CD4-positive, alpha-beta T cell (primary cell): ENCODE measurements around the gene IPMK. TPM values are rescaled to one million over a fixed set of nuclear protein-coding genes. Genes with fewer than 3 reads are reported as not detected.

Source experiments
- ATAC-seq: fragments of 200-7000 bp; cut with Tn5 transposase; one replicate; pipeline ENCODE4 v1.10.0; 2022; ENCODE audit warnings: mild to moderate bottlenecking; ENCODE audit not compliant: poor library complexity
- CTCF ChIA-PET: fragments of 350-600 bp; sonication (Branson Sonifier 250); formaldehyde crosslinking; loops from one replicate; lab custom pipeline; 2021; ENCODE audit warnings: antibody characterized with exemption, inconsistent platforms; lab: Charles Lee
- POLR2A ChIA-PET: fragments of 350-600 bp; sonication (Branson Sonifier 250); formaldehyde crosslinking; loops from one replicate; lab custom pipeline; 2021; ENCODE audit warnings: antibody characterized with exemption, inconsistent platforms; lab: Charles Lee
- DNase-seq, 14 experiments: peaks; one replicate each; pipeline ENCODE4 v3.0.0-alpha.2; 2013 to 2020; ENCODE audit warnings: mixed read lengths in 2 of 14
- H3K27ac ChIP-seq, 2 donors: one replicate each; pipeline versions ENCODE4 v1.5.1 to v1.7.0; 2013; ENCODE audit warnings: low read length in 2 of 2, low read depth in 1 of 2, mild to moderate bottlenecking in 1 of 2
- H3K27me3 ChIP-seq, 2 experiments: 1 replicate in 1 of 2; 2 replicates in 1 of 2; pipeline versions ENCODE4 v1.6.1 to v1.7.0; 2013; ENCODE audit warnings: low read length in 2 of 2, control low read depth in 1 of 2, mild to moderate bottlenecking in 1 of 2, moderate library complexity in 1 of 2; ENCODE audit not compliant: insufficient read depth in 2 of 2, control insufficient read depth in 1 of 2
- H3K36me3 ChIP-seq: one replicate; pipeline ENCODE4 v1.6.1; 2013; ENCODE audit warnings: low read length, control low read depth; ENCODE audit not compliant: insufficient read depth
- H3K4me1 ChIP-seq: one replicate; pipeline ENCODE4 v1.6.1; 2013; ENCODE audit warnings: low read length, control low read depth; ENCODE audit not compliant: insufficient read depth
- H3K4me3 ChIP-seq: one replicate; pipeline ENCODE4 v1.5.1; 2013; ENCODE audit warnings: mild to moderate bottlenecking, low read length, moderate library complexity
- H3K9me3 ChIP-seq, 2 experiments: 1 replicate in 1 of 2; 2 replicates in 1 of 2; pipeline versions ENCODE4 v1.6.1 to v1.7.0; 2013; ENCODE audit warnings: low read length in 2 of 2, mild to moderate bottlenecking in 2 of 2, control low read depth in 1 of 2, moderate library complexity in 1 of 2; ENCODE audit not compliant: control insufficient read depth in 1 of 2, insufficient read depth in 1 of 2
- H3K27ac Mint-ChIP-seq: one replicate; pipeline ENCODE4 v1.8.0; 2020; ENCODE audit warnings: mixed read lengths
- H3K27me3 Mint-ChIP-seq: one replicate; pipeline ENCODE4 v1.8.0; 2021; ENCODE audit warnings: mixed read lengths
- H3K36me3 Mint-ChIP-seq: one replicate; pipeline ENCODE4 v1.8.0; 2021; ENCODE audit warnings: low read depth, mixed read lengths
- H3K4me1 Mint-ChIP-seq: one replicate; pipeline ENCODE4 v1.8.0; 2021; ENCODE audit warnings: low read depth, mixed read lengths
- H3K4me3 Mint-ChIP-seq: one replicate; pipeline ENCODE4 v1.8.0; 2020; ENCODE audit warnings: mild to moderate bottlenecking, mixed read lengths
- H3K9me3 Mint-ChIP-seq: one replicate; pipeline ENCODE4 v1.8.0; 2020; ENCODE audit warnings: mixed read lengths
- CTCF ChIP-seq: fragments of 200-600 bp; IDR thresholded peaks from one replicate; pipeline ENCODE4 v1.8.0; 2022; ENCODE audit warnings: antibody characterized with exemption, mild to moderate bottlenecking
- intact Hi-C, 2 experiments: fragments of 100-400 bp; cut with DNase I in 1 of 2; cut with micrococcal nuclease in 1 of 2; formaldehyde crosslinking; loops; one replicate each; pipeline versions ENCODE4 v1.15.1 to v1.9.0; 2023 to 2025; cut with DNase I, micrococcal nuclease
- total RNA-seq, 174 experiments: library from RNA in 2 of 174; stranded (reverse) in 2 of 174; gene quantifications; one replicate each; pipeline ENCODE4 v1.2.3 and lab custom pipeline; 2021 to 2026

IPMK gene
- total RNA-seq, 2 experiments from 2014 or later: 1.4 to 1.5 TPM

GRCh38 chr10:58302254-58302653 lies 34.6 kb upstream of the IPMK start:
- Histone ChIP-seq H3K27me3 (peaks cover 3 to 9% of the 10 kb centered on the region in 2 experiments), H3K27ac (no peak overlapping the region), H3K4me3 (no peak overlapping the region), H3K9me3 (no peaks in the 10 kb centered on the region), H3K36me3 (no peaks in the 10 kb centered on the region), H3K4me1 (no peaks in the 10 kb centered on the region)
- peaks cover 3% of the 10 kb centered on the region for H3K4me1 Mint-ChIP-seq
- no peak for TF ChIP-seq CTCF
- ChIA-PET POLR2A (no interaction called here), CTCF (interaction anchor here (1.0 to 3.6 kb wide), 3 partner anchors 11 to 83 kb away, joined by 3 to 32 read pairs (median 7); partner anchors contain the start of gene TFAM)
- H3K27ac Mint-ChIP-seq: no peak overlapping the region
- ATAC-seq: no peak
- no peaks in the 10 kb centered on the region for H3K9me3 Mint-ChIP-seq
- intact Hi-C loops: loop anchor here in 1 of 2 experiments (10.0 kb wide), 1 partner anchor 213 kb away; the partner anchor contains the start of gene BICC1
- DNase-seq: no peak
- H3K27me3 Mint-ChIP-seq: peaks cover 23% of the 10 kb centered on the region
- no peak overlapping the region for H3K4me3 Mint-ChIP-seq
- H3K36me3 Mint-ChIP-seq: no peaks in the 10 kb centered on the region

- no peak for ATAC-seq
- DNase-seq: no peak
- TF ChIP-seq CTCF: no peak
- intact Hi-C loops: loop anchor here in 1 of 2 experiments (10.0 kb wide), 1 partner anchor 214 kb away; the partner anchor contains the start of gene BICC1
- Histone ChIP-seq H3K4me1 (no peaks in the 10 kb centered on the region), H3K9me3 (no peaks in the 10 kb centered on the region), H3K36me3 (no peaks in the 10 kb centered on the region), H3K27ac (no peak overlapping the region), H3K27me3 (peaks cover 0 to 6% of the 10 kb centered on the region in 2 experiments), H3K4me3 (no peak overlapping the region)
- Mint-ChIP-seq H3K36me3 (no peaks in the 10 kb centered on the region), H3K27ac (no peak overlapping the region), H3K9me3 (no peaks in the 10 kb centered on the region), H3K27me3 (peaks cover 9% of the 10 kb centered on the region), H3K4me1 (peaks cover 3% of the 10 kb centered on the region), H3K4me3 (no peak overlapping the region)
- CTCF ChIA-PET: interaction anchor here (1.0 to 3.6 kb wide), 4 partner anchors 43 to 134 kb away, joined by 3 to 32 read pairs (median 4); partner anchors contain the start of gene TFAM
- POLR2A ChIA-PET: interaction anchor here (2.0 kb wide), 1 partner anchor 84 kb away, joined by 13 read pairs; the partner anchor contains the start of gene TFAM
Measured at GRCh38 chr10:58300676-58301075, 33.0 kb upstream of the IPMK start.

GRCh38 chr10:58299580-58299979 lies 31.9 kb upstream of the IPMK start:
- Mint-ChIP-seq H3K4me1 (peaks cover 3% of the 10 kb centered on the region), H3K27ac (no peak overlapping the region)
- CTCF ChIA-PET: interaction anchor here (0.8 to 3.6 kb wide), 8 partner anchors 9 to 135 kb away, joined by 3 to 32 read pairs (median 4); partner anchors contain the start of gene TFAM

More at GRCh38 chr10:58299580-58299979, 31.9 kb upstream of the IPMK start:
- H3K27me3 Mint-ChIP-seq: peaks cover 8% of the 10 kb centered on the region
- Histone ChIP-seq H3K4me1 (no peaks in the 10 kb centered on the region), H3K27ac (no peak overlapping the region), H3K4me3 (no peak overlapping the region), H3K27me3 (no peaks in the 10 kb centered on the region), H3K36me3 (no peaks in the 10 kb centered on the region), H3K9me3 (no peaks in the 10 kb centered on the region)
- intact Hi-C loops: loop anchor here (1.0 to 10.0 kb wide), 3 partner anchors 33 to 965 kb away; no protein-coding TSS in a partner anchor
- no peak overlapping the region for H3K4me3 Mint-ChIP-seq
- H3K9me3 Mint-ChIP-seq: no peaks in the 10 kb centered on the region
- POLR2A ChIA-PET: interaction anchor here (2.0 kb wide), 1 partner anchor 86 kb away, joined by 13 read pairs; the partner anchor contains the start of gene TFAM
- ATAC-seq (peak; percentile 86), DNase-seq (peak; percentile 24 to 81 (median 49))
- TF ChIP-seq CTCF: peak; percentile 95
- H3K36me3 Mint-ChIP-seq: no peaks in the 10 kb centered on the region
